ENCODE data around the gene NEU2. TPM values are rescaled to one million over a fixed set of nuclear protein-coding genes. Genes with fewer than 3 reads are reported as not detected.

NEU2 gene
- total and polyA plus RNA-seq, 2 of the 13 experiments (the other 11 are each of a cell fraction or from before 2014, with no cell fraction given), result not detected

DNA sequence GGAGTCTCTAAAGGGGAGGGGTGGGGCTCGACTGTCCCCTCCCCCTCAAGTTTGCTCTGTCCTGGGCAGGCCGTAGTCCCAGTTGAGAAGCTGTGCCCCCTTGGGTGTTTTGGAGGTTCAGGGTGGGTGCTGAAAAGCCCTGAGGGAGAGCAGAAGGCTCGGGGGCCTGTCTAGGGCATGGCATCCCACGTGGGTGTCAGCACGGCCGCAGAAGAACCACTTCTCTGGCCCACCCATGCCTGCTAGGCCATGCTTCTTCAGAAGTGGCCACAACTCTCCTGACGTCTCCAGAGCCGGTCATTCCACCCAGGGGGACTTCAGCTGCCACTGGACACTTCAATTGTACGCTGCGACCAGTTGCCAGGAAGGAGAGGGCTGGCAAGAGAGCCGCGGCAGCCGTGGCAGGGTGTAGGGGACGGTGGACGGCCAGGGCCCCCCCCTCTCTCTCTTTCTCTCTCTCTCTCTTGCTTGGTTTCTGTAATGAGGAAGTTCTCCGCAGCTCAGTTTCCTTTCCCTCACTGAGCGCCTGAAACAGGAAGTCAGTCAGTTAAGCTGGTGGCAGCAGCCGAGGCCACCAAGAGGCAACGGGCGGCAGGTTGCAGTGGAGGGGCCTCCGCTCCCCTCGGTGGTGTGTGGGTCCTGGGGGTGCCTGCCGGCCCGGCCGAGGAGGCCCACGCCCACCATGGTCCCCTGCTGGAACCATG is 27.5 kb downstream of the NEU2 start, which contains the start of gene INPP5D (continued):
- TF ChIP-seq PRDM10 (CRISPR knock-in tag; IDR thresholded peaks at IDR 0.05; ENCODE audit: low read depth) (0 out of 2 replicates have a peak, but pooled peaks have one; percentile 16), FLYWCH1 (CRISPR knock-in tag; IDR thresholded peaks at IDR 0.05) (0 out of 2 replicates have a peak, but pooled peaks have one; percentile 68), ZFP37 (CRISPR knock-in tag; IDR thresholded peaks at IDR 0.05; ENCODE audit: borderline replicate concordance) (no peak), ZBED4 (CRISPR knock-in tag; IDR thresholded peaks at IDR 0.05; ENCODE audit: borderline replicate concordance) (no peak; the same call in 1 of the 2 replicates), ZNF331 (CRISPR knock-in tag; IDR thresholded peaks at IDR 0.05) (peak; percentile 40; the same call in 1 of the 2 replicates), MAFG (CRISPR knock-in tag; IDR thresholded peaks at IDR 0.05) (no peak), CREBL2 (CRISPR knock-in tag; IDR thresholded peaks at IDR 0.05; ENCODE audit: borderline replicate concordance) (no peak)
- TF ChIP-seq, protein P1, sequence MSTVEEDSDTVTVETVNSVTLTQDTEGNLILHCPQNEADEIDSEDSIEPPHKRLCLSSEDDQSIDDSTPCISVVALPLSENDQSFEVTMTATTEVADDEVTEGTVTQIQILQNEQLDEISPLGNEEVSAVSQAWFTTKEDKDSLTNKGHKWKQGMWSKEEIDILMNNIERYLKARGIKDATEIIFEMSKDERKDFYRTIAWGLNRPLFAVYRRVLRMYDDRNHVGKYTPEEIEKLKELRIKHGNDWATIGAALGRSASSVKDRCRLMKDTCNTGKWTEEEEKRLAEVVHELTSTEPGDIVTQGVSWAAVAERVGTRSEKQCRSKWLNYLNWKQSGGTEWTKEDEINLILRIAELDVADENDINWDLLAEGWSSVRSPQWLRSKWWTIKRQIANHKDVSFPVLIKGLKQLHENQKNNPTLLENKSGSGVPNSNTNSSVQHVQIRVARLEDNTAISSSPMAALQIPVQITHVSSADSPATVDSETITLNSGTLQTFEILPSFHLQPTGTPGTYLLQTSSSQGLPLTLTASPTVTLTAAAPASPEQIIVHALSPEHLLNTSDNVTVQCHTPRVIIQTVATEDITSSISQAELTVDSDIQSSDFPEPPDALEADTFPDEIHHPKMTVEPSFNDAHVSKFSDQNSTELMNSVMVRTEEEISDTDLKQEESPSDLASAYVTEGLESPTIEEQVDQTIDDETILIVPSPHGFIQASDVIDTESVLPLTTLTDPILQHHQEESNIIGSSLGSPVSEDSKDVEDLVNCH (CRISPR knock-in tag; IDR thresholded peaks at IDR 0.05), result 0 out of 2 replicates have a peak, but pooled peaks have one; percentile 79
- TF ChIP-seq, protein P2, sequence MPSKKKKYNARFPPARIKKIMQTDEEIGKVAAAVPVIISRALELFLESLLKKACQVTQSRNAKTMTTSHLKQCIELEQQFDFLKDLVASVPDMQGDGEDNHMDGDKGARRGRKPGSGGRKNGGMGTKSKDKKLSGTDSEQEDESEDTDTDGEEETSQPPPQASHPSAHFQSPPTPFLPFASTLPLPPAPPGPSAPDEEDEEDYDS (CRISPR knock-in tag; IDR thresholded peaks at IDR 0.05), result no peak; the same call in 1 of the 2 replicates

Measured in HepG2 (cell line).